Lower leg skin (tissue), 4 donors: ENCODE data around the gene CHCHD10. TPM values are rescaled to one million over a fixed set of nuclear protein-coding genes. Genes with fewer than 3 reads are reported as not detected.

Source experiments
- DNase-seq, 2 donors: peaks; one replicate each; pipeline ENCODE4 v3.0.0-alpha.2; 2019; ENCODE audit warnings: low spot score in 2 of 2
- H3K4me3 ChIP-seq: fragments of 200-600 bp; sonication (generic); 2 replicates; pipeline ENCODE4 v1.5.1; 2017; ENCODE audit warnings: mild to moderate bottlenecking, low read depth; ENCODE audit not compliant: poor library complexity, severe bottlenecking
- POLR2A ChIP-seq, 2 donors: fragments of 450-650 bp; IDR thresholded peaks; one replicate each; pipeline ENCODE4 v1.6.1; 2016 to 2017; ENCODE audit warnings: antibody characterized with exemption in 2 of 2, mild to moderate bottlenecking in 1 of 2, moderate library complexity in 1 of 2
- WGBS, 2 donors: methylation state at CpG; one replicate each; pipeline ENCODE4 v1.1.5; 2018; 5-methylcytosine and 5-hydroxymethylcytosine counted together
- intact Hi-C: fragments of 100-400 bp; cut with DNase I; formaldehyde crosslinking; loops from one replicate; pipeline ENCODE4 v1.15.0; 2023; ENCODE audit warnings: low total_unique reads
- total RNA-seq, 4 donors: library from RNA; depleted of rRNA; stranded (reverse); fragments of >200 nt; gene quantifications; one replicate each; pipeline ENCODE4 v1.1.0, GENCODE V29; 2016
- TF ChIP-seq, protein P1 (sequence below), 3 donors: fragments of 450-650 bp; IDR thresholded peaks; one replicate each; pipeline ENCODE4 v1.5.1; 2016; ENCODE audit warnings: antibody characterized with exemption in 3 of 3, mild to moderate bottlenecking in 3 of 3, moderate library complexity in 2 of 3

CHCHD10 gene
- 10 to 100 TPM in 2 of 4 donors, 1 to 10 TPM in 2; 3.8 to 28.3 (median 11.4) TPM for total RNA-seq

DNA sequence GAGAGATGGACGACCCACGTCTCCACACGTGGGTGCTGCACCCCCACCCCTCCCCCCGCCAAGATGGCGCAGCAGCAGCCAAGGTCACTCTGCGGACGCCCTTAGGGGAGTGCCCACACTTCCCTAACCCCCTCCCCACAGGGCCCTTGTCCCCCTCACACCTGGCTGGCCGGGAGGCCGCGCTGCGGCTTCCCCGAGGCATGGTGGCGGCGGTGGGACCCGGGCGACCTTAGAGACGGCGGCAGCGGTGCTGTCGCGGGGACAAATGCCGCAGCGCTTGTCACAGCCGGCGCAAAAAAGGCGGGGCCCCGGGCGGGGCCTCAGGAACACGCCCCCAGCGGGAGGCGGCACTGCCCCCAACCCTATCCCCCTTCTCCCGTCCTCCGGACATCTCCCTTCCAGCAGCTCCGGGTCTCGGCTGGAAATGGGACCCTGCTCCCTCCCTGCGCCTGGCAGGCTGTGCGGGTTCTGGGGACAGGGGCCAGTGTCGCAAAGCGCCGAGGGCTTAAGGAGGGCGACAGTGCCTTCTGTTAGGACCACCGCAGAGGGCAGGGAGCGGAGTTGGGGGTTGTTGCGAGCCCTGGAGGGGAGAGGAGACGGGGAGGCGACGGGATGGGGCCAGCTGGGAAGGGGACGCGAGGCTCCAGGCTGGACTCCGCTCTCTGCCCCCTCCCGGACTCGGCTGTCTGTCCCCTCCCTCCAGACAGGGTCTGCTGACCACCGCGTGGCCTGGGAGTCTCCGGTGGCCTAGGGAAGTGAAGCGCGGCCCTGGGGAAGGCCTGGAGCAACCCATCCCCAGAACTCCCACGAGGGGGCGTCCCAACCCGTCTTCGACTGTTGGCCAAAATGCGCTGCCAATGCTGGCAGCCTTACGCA, at the start of gene CHCHD10:
CHCHD10 (minus strand) TSS at position 300 of the 876 bp plus-strand sequence; CDS start at position 202, 98 bp downstream.
- no peak for TF ChIP-seq POLR2A (IDR thresholded peaks at IDR 0.05)
- TF ChIP-seq, protein P1, sequence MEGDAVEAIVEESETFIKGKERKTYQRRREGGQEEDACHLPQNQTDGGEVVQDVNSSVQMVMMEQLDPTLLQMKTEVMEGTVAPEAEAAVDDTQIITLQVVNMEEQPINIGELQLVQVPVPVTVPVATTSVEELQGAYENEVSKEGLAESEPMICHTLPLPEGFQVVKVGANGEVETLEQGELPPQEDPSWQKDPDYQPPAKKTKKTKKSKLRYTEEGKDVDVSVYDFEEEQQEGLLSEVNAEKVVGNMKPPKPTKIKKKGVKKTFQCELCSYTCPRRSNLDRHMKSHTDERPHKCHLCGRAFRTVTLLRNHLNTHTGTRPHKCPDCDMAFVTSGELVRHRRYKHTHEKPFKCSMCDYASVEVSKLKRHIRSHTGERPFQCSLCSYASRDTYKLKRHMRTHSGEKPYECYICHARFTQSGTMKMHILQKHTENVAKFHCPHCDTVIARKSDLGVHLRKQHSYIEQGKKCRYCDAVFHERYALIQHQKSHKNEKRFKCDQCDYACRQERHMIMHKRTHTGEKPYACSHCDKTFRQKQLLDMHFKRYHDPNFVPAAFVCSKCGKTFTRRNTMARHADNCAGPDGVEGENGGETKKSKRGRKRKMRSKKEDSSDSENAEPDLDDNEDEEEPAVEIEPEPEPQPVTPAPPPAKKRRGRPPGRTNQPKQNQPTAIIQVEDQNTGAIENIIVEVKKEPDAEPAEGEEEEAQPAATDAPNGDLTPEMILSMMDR (IDR thresholded peaks at IDR 0.05) = peak in 1 of 3 donors; percentile 6
- intact Hi-C loops = loop anchor here (5.0 kb wide), 1 partner anchor 84 kb away; no protein-coding TSS in a partner anchor
- peak within 1 kb of the TSS; percentile 51 for H3K4me3 ChIP-seq
- DNase-seq = peak; percentile 74 to 96
- 0 to 2% methylated on average over 35 to 43 of the region's 63 CpGs for WGBS, 2 donors

DNA sequence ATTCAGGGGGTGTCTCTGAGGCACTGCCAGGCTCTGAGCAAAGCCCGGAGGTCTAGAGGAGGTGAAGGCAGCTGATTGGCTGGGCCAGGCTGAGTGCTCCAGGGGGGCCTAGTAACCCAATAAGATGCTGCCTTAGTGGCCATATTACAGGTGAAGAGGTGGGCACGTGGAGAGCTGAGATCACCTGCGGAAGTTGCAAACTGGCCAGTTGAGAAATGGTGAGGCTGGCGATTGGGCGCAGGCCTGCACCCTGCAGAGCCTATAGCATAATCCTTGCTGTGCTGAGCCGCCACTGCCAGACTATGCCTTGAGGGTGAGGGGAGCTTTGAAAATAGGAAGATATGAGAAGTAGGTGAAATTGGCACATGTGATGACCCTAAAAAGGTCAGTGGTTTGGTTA, 49.4 kb upstream of the CHCHD10 start:
- no peak overlapping the region for H3K4me3 ChIP-seq
- TF ChIP-seq, protein P1 (IDR thresholded peaks at IDR 0.05) = no peak
- TF ChIP-seq POLR2A (IDR thresholded peaks at IDR 0.05) = no peak
- 88 to 96% methylated on average over 6 of the region's 6 CpGs for WGBS, 2 donors
- intact Hi-C loops = no loop called here
- no peak for DNase-seq

DNA sequence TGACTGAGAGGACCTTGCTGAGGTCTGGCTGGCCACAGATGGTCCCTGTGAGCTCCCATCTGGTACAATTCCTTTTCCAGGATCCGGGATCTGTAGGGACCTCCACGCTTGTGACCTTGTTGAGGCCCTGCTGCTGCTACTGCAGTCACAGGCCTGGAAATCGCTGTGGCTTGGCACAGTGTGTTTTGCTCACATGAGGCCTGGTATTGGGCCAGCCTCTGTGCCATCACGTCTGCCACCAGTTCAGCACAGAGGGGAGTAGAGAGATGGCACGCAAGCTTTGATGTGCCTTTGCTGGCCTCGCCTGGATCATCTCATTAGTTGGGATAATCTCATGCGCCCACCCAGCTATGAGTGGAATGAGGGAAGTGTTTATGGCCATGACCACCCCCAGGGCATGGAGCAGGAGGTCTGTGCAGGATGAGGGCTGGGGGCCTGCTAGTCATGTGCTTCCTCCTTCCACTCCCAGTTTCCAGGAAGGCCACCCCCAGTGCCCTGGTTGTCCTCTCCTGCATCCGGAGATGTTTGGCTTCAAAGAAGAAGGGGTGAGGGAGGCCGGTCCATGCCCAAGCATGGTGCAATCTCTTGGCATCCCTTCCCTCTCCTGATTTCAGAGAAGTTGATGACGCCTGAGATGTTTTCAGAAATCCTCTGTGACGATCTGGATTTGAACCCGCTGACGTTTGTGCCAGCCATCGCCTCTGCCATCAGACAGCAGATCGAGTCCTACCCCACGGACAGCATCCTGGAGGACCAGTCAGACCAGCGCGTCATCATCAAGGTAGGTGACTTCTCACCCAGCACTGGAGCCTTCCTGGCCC, 48.6 kb upstream of the CHCHD10 start:
- DNase-seq = no peak
- no peak for TF ChIP-seq POLR2A (IDR thresholded peaks at IDR 0.05)
- H3K4me3 ChIP-seq = no peak overlapping the region
- whole genome bisulfite sequencing, 2 donors = 75 to 86% methylated on average over 17 to 18 of the region's 18 CpGs
- intact Hi-C loops = no loop called here

DNA sequence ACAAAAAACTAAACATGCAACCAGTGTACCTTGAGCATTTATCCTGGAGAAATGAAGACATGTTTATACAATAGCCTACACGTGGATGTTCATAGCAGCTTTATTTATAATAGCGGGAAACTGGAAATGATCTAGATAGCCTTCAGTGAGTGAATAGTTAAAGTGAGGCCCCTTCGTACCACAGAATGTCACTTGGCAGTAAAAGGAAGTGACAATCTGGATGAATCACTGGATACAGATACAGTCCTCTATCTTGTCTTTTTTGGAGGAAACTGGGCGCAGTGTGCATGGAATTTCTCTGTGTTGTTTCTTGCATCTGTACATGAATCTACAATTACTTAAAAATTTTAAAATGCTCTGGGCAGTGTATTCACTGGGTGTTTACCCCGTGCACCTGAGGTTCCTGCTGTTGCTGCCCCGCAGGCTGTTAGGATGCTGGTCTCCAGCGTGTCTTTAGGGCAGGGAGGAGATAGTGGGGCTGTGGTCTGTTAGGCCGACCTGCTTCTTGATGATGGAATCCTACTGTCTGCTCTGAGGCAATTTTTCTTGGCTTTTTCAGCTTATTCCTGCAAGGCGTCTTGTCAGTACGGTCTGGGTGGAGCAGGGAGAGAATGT, 47.9 kb upstream of the CHCHD10 start:
- intact Hi-C loops = no loop called here
- DNase-seq = no peak
- H3K4me3 ChIP-seq = no peak overlapping the region
- TF ChIP-seq, protein P1 (IDR thresholded peaks at IDR 0.05) = no peak
- TF ChIP-seq POLR2A (IDR thresholded peaks at IDR 0.05) = no peak
- 68 to 73% methylated on average over 10 of the region's 10 CpGs for WGBS, 2 donors

DNA sequence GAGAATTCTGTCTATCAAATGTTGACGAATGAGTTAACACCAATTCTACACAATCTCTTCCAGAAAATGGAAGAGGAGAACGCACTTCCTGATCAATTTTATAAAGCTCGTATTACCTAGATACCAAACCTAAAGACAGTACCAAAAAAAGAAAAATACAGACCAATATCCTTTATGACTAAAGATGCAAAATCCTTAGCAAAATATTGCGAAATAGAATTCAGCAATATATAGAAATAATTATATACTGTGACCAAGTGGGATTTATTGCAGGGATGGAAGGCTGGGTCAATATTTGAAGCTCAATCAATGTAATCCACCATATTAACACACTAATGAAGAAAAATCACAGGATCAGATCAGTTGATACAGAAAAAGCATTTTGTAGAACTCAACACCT, 44.6 kb upstream of the CHCHD10 start:
- H3K4me3 ChIP-seq = no peak overlapping the region
- 95 to 96% methylated on average over 4 of the region's 4 CpGs for WGBS, 2 donors
- intact Hi-C loops = no loop called here
- no peak for DNase-seq
- TF ChIP-seq POLR2A (IDR thresholded peaks at IDR 0.05) = no peak
- TF ChIP-seq, protein P1 (IDR thresholded peaks at IDR 0.05) = no peak
